Fibroblast of lung (primary cell): ENCODE data around the gene HPX.

Source experiments
- CTCF ChIP-seq, 2 donors: IDR thresholded peaks in 1 of 2; conservative IDR thresholded peaks in 1 of 2; 1 replicate in 1 of 2; 2 replicates in 1 of 2; pipeline ENCODE4 v1.5.1; 2011 to 2012; ENCODE audit warnings: low read length in 2 of 2, control low read depth in 1 of 2, inconsistent platforms in 1 of 2, low read depth in 1 of 2, mild to moderate bottlenecking in 1 of 2
- EZH2 ChIP-seq: IDR thresholded peaks from 2 replicates; pipeline ENCODE4 v1.5.1; 2012; ENCODE audit warnings: low read length, control low read depth, mild to moderate bottlenecking; ENCODE audit errors: missing control alignments

GRCh38 chr11:6448574-6448973, 7.8 kb upstream of the HPX start:
- TF ChIP-seq CTCF (conservative IDR thresholded peaks at IDR 0.05 in 1 of 2, IDR thresholded peaks at IDR 0.05 in 1 of 2; ENCODE audit: low read depth in 1 of 2, low read length in 2 of 2) (no peak), EZH2 (no peak)
